ENCODE data around the gene UBE2U. TPM values are rescaled to one million over a fixed set of nuclear protein-coding genes. Genes with fewer than 3 reads are reported as not detected.

The UBE2U gene
- total RNA-seq, 4 donors from 2014 or later = not detected

DNA sequence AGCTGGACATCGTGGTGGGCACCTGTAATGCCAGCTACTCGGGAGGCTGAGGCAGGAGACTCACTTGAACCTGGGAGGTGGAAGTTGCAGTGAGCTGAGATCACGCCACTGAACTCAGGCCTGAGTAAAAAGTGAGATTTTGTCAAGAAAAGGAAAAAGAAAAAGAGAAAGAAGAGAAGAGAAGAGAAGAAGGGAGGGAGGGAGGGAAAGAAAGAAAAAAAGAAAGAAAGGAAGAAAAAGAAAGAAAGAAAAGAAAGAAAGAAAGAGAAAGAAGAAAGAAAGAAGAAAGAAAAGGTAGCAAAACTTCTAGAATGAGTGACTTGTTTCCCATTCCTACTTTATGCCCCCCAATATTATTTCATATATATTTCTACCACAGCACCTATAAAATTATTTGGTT, 98.8 kb downstream of the UBE2U start:
- DNase-seq (ENCODE audit: low spot score in 2 of 2) = no peak
- H3K27me3 ChIP-seq = no peaks in the 10 kb centered on the region
- no peak overlapping the region for H3K27ac ChIP-seq
- TF ChIP-seq POLR2AphosphoS5 (IDR thresholded peaks at IDR 0.05) = no peak
- TF ChIP-seq POLR2A (IDR thresholded peaks at IDR 0.05) = no peak
- TF ChIP-seq EP300 (IDR thresholded peaks at IDR 0.05) = no peak
- TF ChIP-seq, protein P1, sequence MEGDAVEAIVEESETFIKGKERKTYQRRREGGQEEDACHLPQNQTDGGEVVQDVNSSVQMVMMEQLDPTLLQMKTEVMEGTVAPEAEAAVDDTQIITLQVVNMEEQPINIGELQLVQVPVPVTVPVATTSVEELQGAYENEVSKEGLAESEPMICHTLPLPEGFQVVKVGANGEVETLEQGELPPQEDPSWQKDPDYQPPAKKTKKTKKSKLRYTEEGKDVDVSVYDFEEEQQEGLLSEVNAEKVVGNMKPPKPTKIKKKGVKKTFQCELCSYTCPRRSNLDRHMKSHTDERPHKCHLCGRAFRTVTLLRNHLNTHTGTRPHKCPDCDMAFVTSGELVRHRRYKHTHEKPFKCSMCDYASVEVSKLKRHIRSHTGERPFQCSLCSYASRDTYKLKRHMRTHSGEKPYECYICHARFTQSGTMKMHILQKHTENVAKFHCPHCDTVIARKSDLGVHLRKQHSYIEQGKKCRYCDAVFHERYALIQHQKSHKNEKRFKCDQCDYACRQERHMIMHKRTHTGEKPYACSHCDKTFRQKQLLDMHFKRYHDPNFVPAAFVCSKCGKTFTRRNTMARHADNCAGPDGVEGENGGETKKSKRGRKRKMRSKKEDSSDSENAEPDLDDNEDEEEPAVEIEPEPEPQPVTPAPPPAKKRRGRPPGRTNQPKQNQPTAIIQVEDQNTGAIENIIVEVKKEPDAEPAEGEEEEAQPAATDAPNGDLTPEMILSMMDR (IDR thresholded peaks at IDR 0.05) = no peak
- 95% methylated on average over 3 of the region's 3 CpGs for WGBS
- no peaks in the 10 kb centered on the region for H3K4me1 ChIP-seq
- H3K9me3 ChIP-seq = no peaks in the 10 kb centered on the region
- H3K4me3 ChIP-seq = no peak overlapping the region
- H3K36me3 ChIP-seq = no peaks in the 10 kb centered on the region

DNA sequence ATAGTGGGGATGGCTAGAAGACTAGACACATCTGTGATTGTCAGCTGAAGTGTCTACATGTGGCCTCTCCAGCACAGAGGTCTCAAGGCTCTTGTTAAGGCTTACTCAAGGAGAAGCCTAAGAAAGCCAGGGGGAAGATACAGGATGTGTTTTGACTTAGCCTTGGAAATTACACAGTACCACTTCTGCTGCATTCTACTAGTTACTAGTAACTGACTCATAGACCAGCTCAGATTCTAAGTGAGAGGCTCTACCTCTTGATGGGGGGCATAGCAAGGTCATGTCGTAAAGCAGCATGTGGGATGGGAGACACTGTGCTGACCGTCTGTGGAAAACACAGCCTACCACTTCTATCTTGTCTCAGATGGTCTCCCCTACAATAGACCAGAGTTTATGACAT, 99.5 kb downstream of the UBE2U start:
- Histone ChIP-seq H3K4me1 (no peaks in the 10 kb centered on the region), H3K27me3 (no peaks in the 10 kb centered on the region), H3K27ac (no peak overlapping the region), H3K4me3 (no peak overlapping the region), H3K9me3 (no peaks in the 10 kb centered on the region), H3K36me3 (no peaks in the 10 kb centered on the region)
- no peak for TF ChIP-seq POLR2A (IDR thresholded peaks at IDR 0.05)
- no peak for TF ChIP-seq EP300 (IDR thresholded peaks at IDR 0.05)
- TF ChIP-seq, protein P1 (IDR thresholded peaks at IDR 0.05) = no peak
- TF ChIP-seq POLR2AphosphoS5 (IDR thresholded peaks at IDR 0.05) = no peak
- 95% methylated on average over 2 of the region's 2 CpGs for WGBS
- DNase-seq (ENCODE audit: low spot score in 2 of 2) = no peak

DNA sequence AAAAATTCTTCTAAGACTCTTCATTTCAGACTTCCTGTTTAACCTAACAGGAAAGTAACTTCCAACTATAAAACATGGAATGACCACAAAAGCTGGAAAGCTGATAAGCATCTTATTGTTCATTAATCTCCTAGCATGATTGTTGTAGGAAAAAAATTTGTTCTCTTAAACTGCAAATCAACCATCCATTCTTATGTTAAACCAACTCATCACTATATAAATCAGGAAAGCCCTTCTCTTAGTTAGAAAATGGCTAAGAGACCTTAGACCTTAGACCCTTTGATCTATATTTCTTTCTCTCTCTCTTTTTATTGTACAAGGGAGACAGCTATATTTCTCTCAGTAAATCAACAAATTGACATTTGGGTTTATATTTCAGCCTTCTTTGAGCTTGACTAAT, 101.4 kb downstream of the UBE2U start:
- no peaks in the 10 kb centered on the region for H3K27me3 ChIP-seq
- no peak for TF ChIP-seq POLR2A (IDR thresholded peaks at IDR 0.05)
- no peak for TF ChIP-seq POLR2AphosphoS5 (IDR thresholded peaks at IDR 0.05)
- no peak for DNase-seq (ENCODE audit: low spot score in 2 of 2)
- no peaks in the 10 kb centered on the region for H3K9me3 ChIP-seq
- no peak overlapping the region for H3K4me3 ChIP-seq
- H3K4me1 ChIP-seq = peaks cover 13% of the 10 kb centered on the region
- H3K36me3 ChIP-seq = no peaks in the 10 kb centered on the region
- no peak overlapping the region for H3K27ac ChIP-seq

DNA sequence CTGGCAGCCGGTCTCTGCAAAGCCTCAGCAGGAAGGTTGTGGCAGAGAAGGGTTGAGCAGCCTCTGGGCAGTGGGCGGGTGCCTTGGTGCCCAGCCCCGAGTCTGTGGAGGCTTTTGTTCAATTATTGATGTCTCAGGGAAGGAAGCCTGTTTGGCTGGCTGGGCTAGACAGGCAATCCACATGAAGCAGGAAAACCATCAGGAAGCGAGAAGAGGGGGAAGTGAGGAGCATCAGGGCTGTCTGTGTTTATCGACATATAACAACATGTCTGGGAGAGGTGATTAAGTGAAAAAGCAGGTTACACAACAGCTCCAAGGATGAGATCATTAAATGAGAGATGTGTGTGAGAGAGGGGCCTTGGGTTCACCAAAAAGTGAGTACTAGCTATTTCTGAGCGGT, 105.4 kb downstream of the UBE2U start:
- WGBS = 35% methylated on average over 6 of the region's 6 CpGs
- DNase-seq (ENCODE audit: low spot score in 2 of 2) = no peak
- peak overlapping the region; percentile 79 for H3K27ac ChIP-seq

DNA sequence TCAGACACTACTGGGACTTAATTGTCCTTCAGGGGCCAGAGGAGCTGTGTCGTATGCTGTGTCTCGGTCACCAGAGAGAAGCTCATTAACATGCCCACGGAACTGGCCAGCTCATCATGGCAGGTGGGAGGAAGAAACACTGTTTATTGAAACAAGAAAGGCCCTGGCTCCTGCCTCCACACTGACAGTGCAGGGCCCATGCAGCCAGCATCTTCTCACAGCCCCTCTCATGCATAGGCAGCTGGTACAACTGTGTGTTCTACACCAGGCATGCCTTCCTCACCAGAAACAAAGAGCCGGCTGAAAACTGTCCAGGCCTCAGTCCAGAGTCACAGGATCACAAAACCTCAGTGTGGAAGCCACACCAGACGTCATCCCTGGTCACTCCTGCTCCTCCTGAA, 106.0 kb downstream of the UBE2U start:
- peaks cover 17% of the 10 kb centered on the region for H3K4me1 ChIP-seq
- H3K4me3 ChIP-seq = no peak overlapping the region
- H3K27ac ChIP-seq = peak overlapping the region; percentile 79
- H3K27me3 ChIP-seq = no peaks in the 10 kb centered on the region
- no peak for TF ChIP-seq POLR2A (IDR thresholded peaks at IDR 0.05)
- no peak for TF ChIP-seq POLR2AphosphoS5 (IDR thresholded peaks at IDR 0.05)
- TF ChIP-seq, protein P1 (IDR thresholded peaks at IDR 0.05) = no peak
- no peak for TF ChIP-seq EP300 (IDR thresholded peaks at IDR 0.05)
- H3K9me3 ChIP-seq = no peaks in the 10 kb centered on the region
- no peak for DNase-seq (ENCODE audit: low spot score in 2 of 2)
- WGBS = 71% methylated on average over 5 of the region's 5 CpGs
- H3K36me3 ChIP-seq = no peaks in the 10 kb centered on the region

More for the DNA sequence above, 105.4 kb downstream of the UBE2U start:
- Histone ChIP-seq H3K9me3 (no peaks in the 10 kb centered on the region), H3K36me3 (no peaks in the 10 kb centered on the region), H3K27me3 (no peaks in the 10 kb centered on the region), H3K4me3 (no peak overlapping the region), H3K4me1 (peaks cover 17% of the 10 kb centered on the region)
- TF ChIP-seq POLR2AphosphoS5 (IDR thresholded peaks at IDR 0.05) (peak in 2 of 3 donors; percentile 9 to 30), POLR2A (IDR thresholded peaks at IDR 0.05) (no peak), EP300 (IDR thresholded peaks at IDR 0.05) (no peak)
- TF ChIP-seq, protein P1 (IDR thresholded peaks at IDR 0.05) = no peak

DNA sequence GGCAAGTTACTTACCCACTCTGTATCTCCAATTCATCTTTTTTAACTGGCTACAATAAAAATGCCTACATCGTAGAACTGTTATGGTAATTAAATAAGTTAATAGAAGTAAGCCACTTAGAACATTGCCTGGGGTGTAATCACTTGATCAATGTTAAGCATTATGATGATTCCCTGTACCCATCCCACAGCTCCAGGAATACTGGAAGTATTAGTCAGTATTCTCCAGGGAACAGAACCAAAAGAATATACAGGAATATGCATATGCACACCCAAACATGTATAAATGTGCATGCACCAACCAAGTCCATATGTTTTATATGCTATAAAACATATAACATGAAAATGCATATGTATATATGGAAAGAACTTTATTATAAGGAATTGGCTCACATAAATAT, 107.3 kb downstream of the UBE2U start:
- no peak overlapping the region for H3K27ac ChIP-seq
- no peaks in the 10 kb centered on the region for H3K9me3 ChIP-seq
- TF ChIP-seq EP300 (IDR thresholded peaks at IDR 0.05) (no peak), POLR2A (IDR thresholded peaks at IDR 0.05) (no peak), POLR2AphosphoS5 (IDR thresholded peaks at IDR 0.05) (no peak)
- TF ChIP-seq, protein P1 (IDR thresholded peaks at IDR 0.05) = no peak
- H3K4me3 ChIP-seq = no peak overlapping the region
- WGBS = 71% methylated on average over 1 of the region's 1 CpG
- peaks cover 17% of the 10 kb centered on the region for H3K4me1 ChIP-seq
- DNase-seq (ENCODE audit: low spot score in 2 of 2) = no peak
- H3K36me3 ChIP-seq = no peaks in the 10 kb centered on the region
- no peaks in the 10 kb centered on the region for H3K27me3 ChIP-seq
